ENCODE measurements around the gene ALDH3A2. TPM values are rescaled to one million over a fixed set of nuclear protein-coding genes. Genes with fewer than 3 reads are reported as not detected.

ALDH3A2 gene
- total RNA-seq, 2 donors from 2014 or later, result 26.9 to 60.1 TPM

GRCh38 chr17:19629449-19629848, 19.1 kb upstream of the ALDH3A2 start:
- Mint-ChIP-seq H3K27ac (no peak overlapping the region), H3K4me3 (no peak overlapping the region), H3K9me3 (peaks cover 11% of the 10 kb centered on the region), H3K4me1 (peaks cover 4% of the 10 kb centered on the region), H3K36me3 (ENCODE audit: low read depth) (no peaks in the 10 kb centered on the region), H3K27me3 (ENCODE audit: insufficient read depth) (no peaks in the 10 kb centered on the region)
- no peak for DNase-seq
- H3K4me3 ChIP-seq (ENCODE audit: low read length), result no peak overlapping the region
- H3K4me1 ChIP-seq (ENCODE audit: control insufficient read depth, insufficient read depth, low read length), result no peaks in the 10 kb centered on the region
- no peaks in the 10 kb centered on the region for H3K36me3 ChIP-seq (ENCODE audit: control insufficient read depth, insufficient read depth, low read length)
- 85 to 100% methylated on average over 1 to 3 of the region's 3 CpGs for WGBS, 2 experiments (ENCODE audit: insufficient coverage in 1 of 2, insufficient read length in 1 of 2)
- H3K9ac ChIP-seq (ENCODE audit: extremely low read depth, low read length, poor library complexity, severe bottlenecking), result no peak overlapping the region
- no peaks in the 10 kb centered on the region for H3K9me3 ChIP-seq (ENCODE audit: control insufficient read depth, low read length)
- no peak for TF ChIP-seq CTCF (conservative IDR thresholded peaks at IDR 0.05)
- no peaks in the 10 kb centered on the region for H3K27me3 ChIP-seq (ENCODE audit: control insufficient read depth, insufficient read depth, low read length, poor library complexity, severe bottlenecking)
- no peak overlapping the region for H3K27ac ChIP-seq (ENCODE audit: low read depth, low read length)

GRCh38 chr17:19630035-19630434, 18.5 kb upstream of the ALDH3A2 start:
- Histone ChIP-seq H3K27me3 (ENCODE audit: control insufficient read depth, insufficient read depth, low read length, poor library complexity, severe bottlenecking) (no peaks in the 10 kb centered on the region), H3K9me3 (ENCODE audit: control insufficient read depth, low read length) (no peaks in the 10 kb centered on the region), H3K4me1 (ENCODE audit: control insufficient read depth, insufficient read depth, low read length) (no peaks in the 10 kb centered on the region), H3K27ac (ENCODE audit: low read depth, low read length) (no peak overlapping the region), H3K36me3 (ENCODE audit: control insufficient read depth, insufficient read depth, low read length) (no peaks in the 10 kb centered on the region), H3K4me3 (ENCODE audit: low read length) (no peak overlapping the region), H3K9ac (ENCODE audit: extremely low read depth, low read length, poor library complexity, severe bottlenecking) (no peak overlapping the region)
- DNase-seq, result no peak
- peaks cover 2% of the 10 kb centered on the region for H3K36me3 Mint-ChIP-seq (ENCODE audit: low read depth)
- WGBS, 2 experiments (ENCODE audit: insufficient coverage in 1 of 2, insufficient read length in 1 of 2), result 82 to 95% methylated on average over 4 of the region's 4 CpGs
- no peak for TF ChIP-seq CTCF (conservative IDR thresholded peaks at IDR 0.05)
- no peak overlapping the region for H3K4me3 Mint-ChIP-seq
- peaks cover 4% of the 10 kb centered on the region for H3K4me1 Mint-ChIP-seq
- H3K27ac Mint-ChIP-seq, result no peak overlapping the region
- H3K27me3 Mint-ChIP-seq (ENCODE audit: insufficient read depth), result no peaks in the 10 kb centered on the region
- H3K9me3 Mint-ChIP-seq, result peaks cover 14% of the 10 kb centered on the region

- H3K36me3 ChIP-seq (ENCODE audit: control insufficient read depth, insufficient read depth, low read length), result no peaks in the 10 kb centered on the region
- TF ChIP-seq CTCF (conservative IDR thresholded peaks at IDR 0.05), result no peak
- Mint-ChIP-seq H3K36me3 (ENCODE audit: low read depth) (peaks cover 2% of the 10 kb centered on the region), H3K27me3 (ENCODE audit: insufficient read depth) (no peaks in the 10 kb centered on the region), H3K4me1 (peaks cover 4% of the 10 kb centered on the region), H3K27ac (no peak overlapping the region), H3K9me3 (peaks cover 14% of the 10 kb centered on the region), H3K4me3 (no peak overlapping the region)
- H3K4me3 ChIP-seq (ENCODE audit: low read length), result no peak overlapping the region
- WGBS, 2 experiments (ENCODE audit: insufficient coverage in 1 of 2, insufficient read length in 1 of 2), result 73% methylated on average over 1 of the region's 1 CpG; no CpG with 5 or more reads in 1 of the 2 experiments
- no peaks in the 10 kb centered on the region for H3K9me3 ChIP-seq (ENCODE audit: control insufficient read depth, low read length)
- no peaks in the 10 kb centered on the region for H3K27me3 ChIP-seq (ENCODE audit: control insufficient read depth, insufficient read depth, low read length, poor library complexity, severe bottlenecking)
- H3K27ac ChIP-seq (ENCODE audit: low read depth, low read length), result no peak overlapping the region
- no peaks in the 10 kb centered on the region for H3K4me1 ChIP-seq (ENCODE audit: control insufficient read depth, insufficient read depth, low read length)
- no peak for DNase-seq
- no peak overlapping the region for H3K9ac ChIP-seq (ENCODE audit: extremely low read depth, low read length, poor library complexity, severe bottlenecking)
Measured at GRCh38 chr17:19630661-19631060, 17.9 kb upstream of the ALDH3A2 start.
